GM18951 (cell line): ENCODE results near the gene GMDS.

Experiments used
- POLR2A ChIP-seq: IDR thresholded peaks from 4 replicates; pipeline ENCODE4 v1.6.1; 2011; ENCODE audit warnings: mild to moderate bottlenecking; ENCODE audit not compliant: insufficient read length, insufficient read depth; ENCODE audit errors: extremely low read depth
- in situ Hi-C: fragments of 300-500 bp; cut with MboI; formaldehyde crosslinking; loops from one replicate; pipeline ENCODE4 v1.12.0; 2022; ENCODE audit warnings: low sequenced_read_pairs, mixed read lengths, inconsistent platforms; ENCODE audit not compliant: unreplicated experiment

The GMDS gene

GRCh38 chr6:1840491-1841121 is 404.8 kb downstream of the GMDS start:
- in situ Hi-C loops = no loop called here
- no peak for TF ChIP-seq POLR2A

GRCh38 chr6:1839361-1839760 is 406.0 kb downstream of the GMDS start:
- TF ChIP-seq POLR2A = no peak
- in situ Hi-C loops = no loop called here

GRCh38 chr6:1838604-1839213 is 406.7 kb downstream of the GMDS start:
- in situ Hi-C loops = no loop called here
- TF ChIP-seq POLR2A = no peak

- no peak for TF ChIP-seq POLR2A
- in situ Hi-C loops = no loop called here
These were observed 407.6 kb downstream of the GMDS start for GRCh38 chr6:1837826-1838225.

- no peak for TF ChIP-seq POLR2A
- in situ Hi-C loops = no loop called here
These were observed 408.7 kb downstream of the GMDS start for GRCh38 chr6:1836690-1837089.

- in situ Hi-C loops = no loop called here
- TF ChIP-seq POLR2A = no peak
These were observed 410.5 kb downstream of the GMDS start for GRCh38 chr6:1834646-1835516.

GRCh38 chr6:1834207-1834606 is 411.2 kb downstream of the GMDS start:
- TF ChIP-seq POLR2A = no peak
- in situ Hi-C loops = no loop called here

GRCh38 chr6:1832844-1833787 is 412.3 kb downstream of the GMDS start:
- in situ Hi-C loops = no loop called here
- no peak for TF ChIP-seq POLR2A

- in situ Hi-C loops = no loop called here
- no peak for TF ChIP-seq POLR2A
These were observed 413.0 kb downstream of the GMDS start for GRCh38 chr6:1832358-1832757.

GRCh38 chr6:1827984-1828793 is 417.2 kb downstream of the GMDS start:
- in situ Hi-C loops = no loop called here

GRCh38 chr6:1825926-1826325 is 419.5 kb downstream of the GMDS start:
- TF ChIP-seq POLR2A = no peak
- in situ Hi-C loops = no loop called here

More at GRCh38 chr6:1827984-1828793, 417.2 kb downstream of the GMDS start:
- no peak for TF ChIP-seq POLR2A

GRCh38 chr6:1825277-1825676 is 420.1 kb downstream of the GMDS start:
- TF ChIP-seq POLR2A = no peak
- in situ Hi-C loops = no loop called here
